Progenitor cell of endocrine pancreas (in vitro differentiated cells): ENCODE measurements around the gene FEN1. TPM values are rescaled to one million over a fixed set of nuclear protein-coding genes. Genes with fewer than 3 reads are reported as not detected.

ENCODE experiments used
- DNase-seq: peaks from one replicate; pipeline ENCODE4 v3.0.0; 2021; ENCODE audit warnings: low spot score; ENCODE audit not compliant: unreplicated experiment
- H3K27ac Mint-ChIP-seq: 2 replicates; pipeline ENCODE4 v1.8.0; 2021; ENCODE audit warnings: mild to moderate bottlenecking, moderate library complexity, mixed read lengths
- H3K27me3 Mint-ChIP-seq: 2 replicates; pipeline ENCODE4 v1.8.0; 2021; ENCODE audit warnings: mixed read lengths
- H3K36me3 Mint-ChIP-seq: 2 replicates; pipeline ENCODE4 v1.8.0; 2022; ENCODE audit warnings: mixed read lengths; ENCODE audit not compliant: insufficient read depth
- H3K4me1 Mint-ChIP-seq: 2 replicates; pipeline ENCODE4 v1.8.0; 2021; ENCODE audit warnings: low read depth, mixed read lengths
- H3K4me3 Mint-ChIP-seq: 2 replicates; pipeline ENCODE4 v1.8.0; 2021; ENCODE audit warnings: low read depth, mild to moderate bottlenecking, moderate library complexity, mixed read lengths
- H3K9me3 Mint-ChIP-seq: 2 replicates; pipeline ENCODE4 v1.8.0; 2021; ENCODE audit warnings: low read depth, mixed read lengths
- total RNA-seq: library from RNA; stranded (reverse); gene quantifications from 2 replicates; pipeline ENCODE4 v1.2.1, GENCODE V29; 2021
- TF ChIP-seq, protein P1 (sequence below): fragments of 200-600 bp; sonication (generic); IDR thresholded peaks from one replicate; pipeline ENCODE4 v1.5.0; 2021; ENCODE audit warnings: antibody characterized with exemption, mild to moderate bottlenecking; ENCODE audit not compliant: unreplicated experiment

FEN1 gene
- total RNA-seq, 1 donor from 2014 or later: 34.4 TPM

DNA sequence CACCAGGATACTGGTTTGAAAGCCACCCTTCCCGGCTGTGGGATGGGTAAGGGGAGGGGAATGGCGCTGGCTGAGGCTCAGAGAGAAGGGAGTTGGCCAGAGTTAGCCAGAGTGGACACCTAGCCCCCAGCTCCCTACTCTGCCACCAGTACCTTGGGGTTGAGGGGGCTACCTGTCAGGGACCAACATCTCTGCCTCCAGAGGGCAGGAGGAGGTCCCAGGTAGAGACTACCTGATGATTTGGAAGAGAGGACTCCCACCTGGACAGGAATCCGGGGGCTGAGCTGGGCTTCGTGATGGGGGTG is 36.6 kb upstream of the FEN1 start:
- H3K4me1 Mint-ChIP-seq: peaks cover 59% of the 10 kb centered on the region
- TF ChIP-seq, protein P1, sequence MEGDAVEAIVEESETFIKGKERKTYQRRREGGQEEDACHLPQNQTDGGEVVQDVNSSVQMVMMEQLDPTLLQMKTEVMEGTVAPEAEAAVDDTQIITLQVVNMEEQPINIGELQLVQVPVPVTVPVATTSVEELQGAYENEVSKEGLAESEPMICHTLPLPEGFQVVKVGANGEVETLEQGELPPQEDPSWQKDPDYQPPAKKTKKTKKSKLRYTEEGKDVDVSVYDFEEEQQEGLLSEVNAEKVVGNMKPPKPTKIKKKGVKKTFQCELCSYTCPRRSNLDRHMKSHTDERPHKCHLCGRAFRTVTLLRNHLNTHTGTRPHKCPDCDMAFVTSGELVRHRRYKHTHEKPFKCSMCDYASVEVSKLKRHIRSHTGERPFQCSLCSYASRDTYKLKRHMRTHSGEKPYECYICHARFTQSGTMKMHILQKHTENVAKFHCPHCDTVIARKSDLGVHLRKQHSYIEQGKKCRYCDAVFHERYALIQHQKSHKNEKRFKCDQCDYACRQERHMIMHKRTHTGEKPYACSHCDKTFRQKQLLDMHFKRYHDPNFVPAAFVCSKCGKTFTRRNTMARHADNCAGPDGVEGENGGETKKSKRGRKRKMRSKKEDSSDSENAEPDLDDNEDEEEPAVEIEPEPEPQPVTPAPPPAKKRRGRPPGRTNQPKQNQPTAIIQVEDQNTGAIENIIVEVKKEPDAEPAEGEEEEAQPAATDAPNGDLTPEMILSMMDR: no peak
- H3K4me3 Mint-ChIP-seq: peak overlapping the region; percentile 59
- no peaks in the 10 kb centered on the region for H3K9me3 Mint-ChIP-seq
- peak overlapping the region; percentile 95 for H3K27ac Mint-ChIP-seq
- peaks cover 2% of the 10 kb centered on the region for H3K27me3 Mint-ChIP-seq
- DNase-seq: no peak
- H3K36me3 Mint-ChIP-seq: no peaks in the 10 kb centered on the region

DNA sequence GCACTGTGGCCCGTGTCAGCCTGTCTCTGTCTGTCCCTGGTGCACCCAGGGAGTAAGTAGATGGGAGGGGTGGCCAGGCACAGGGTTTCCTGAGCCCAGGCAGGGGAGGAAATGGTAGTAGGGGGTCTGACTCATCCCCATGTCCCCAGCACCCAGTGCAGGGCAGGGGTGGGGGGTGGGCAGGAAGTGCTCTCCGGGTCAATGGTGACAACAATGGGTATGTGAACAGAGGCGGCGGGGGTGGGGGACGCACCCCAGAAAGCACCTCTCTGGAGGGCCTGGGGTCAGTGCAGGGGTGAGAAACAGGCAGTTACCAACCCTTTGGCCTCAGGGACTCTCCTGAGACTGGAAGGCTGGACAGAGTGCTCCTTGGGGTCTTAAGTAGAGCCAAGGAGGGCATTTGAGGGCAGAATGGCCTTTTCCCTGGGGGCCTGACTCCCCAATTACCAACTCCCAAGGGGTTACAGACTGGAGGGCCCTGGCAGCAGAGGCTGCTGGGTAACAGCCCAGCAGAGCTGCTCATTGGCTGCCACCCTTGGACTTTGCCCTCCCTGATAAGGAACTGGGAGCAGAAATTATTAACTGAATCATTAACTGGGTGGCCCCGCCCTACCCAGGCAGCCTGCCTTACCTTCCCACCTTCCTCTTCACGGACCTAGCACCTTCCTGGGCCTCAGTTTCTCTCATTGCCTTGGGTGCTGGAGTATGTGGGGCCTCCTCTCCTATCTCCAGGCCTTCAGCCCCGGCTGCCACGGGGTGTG is 36.1 kb upstream of the FEN1 start:
- H3K27ac Mint-ChIP-seq: peak overlapping the region; percentile 95
- no peaks in the 10 kb centered on the region for H3K9me3 Mint-ChIP-seq
- TF ChIP-seq, protein P1: no peak
- DNase-seq: peak; percentile 43
- peak overlapping the region; percentile 59 for H3K4me3 Mint-ChIP-seq
- H3K36me3 Mint-ChIP-seq: no peaks in the 10 kb centered on the region
- peaks cover 60% of the 10 kb centered on the region for H3K4me1 Mint-ChIP-seq
- no peaks in the 10 kb centered on the region for H3K27me3 Mint-ChIP-seq

DNA sequence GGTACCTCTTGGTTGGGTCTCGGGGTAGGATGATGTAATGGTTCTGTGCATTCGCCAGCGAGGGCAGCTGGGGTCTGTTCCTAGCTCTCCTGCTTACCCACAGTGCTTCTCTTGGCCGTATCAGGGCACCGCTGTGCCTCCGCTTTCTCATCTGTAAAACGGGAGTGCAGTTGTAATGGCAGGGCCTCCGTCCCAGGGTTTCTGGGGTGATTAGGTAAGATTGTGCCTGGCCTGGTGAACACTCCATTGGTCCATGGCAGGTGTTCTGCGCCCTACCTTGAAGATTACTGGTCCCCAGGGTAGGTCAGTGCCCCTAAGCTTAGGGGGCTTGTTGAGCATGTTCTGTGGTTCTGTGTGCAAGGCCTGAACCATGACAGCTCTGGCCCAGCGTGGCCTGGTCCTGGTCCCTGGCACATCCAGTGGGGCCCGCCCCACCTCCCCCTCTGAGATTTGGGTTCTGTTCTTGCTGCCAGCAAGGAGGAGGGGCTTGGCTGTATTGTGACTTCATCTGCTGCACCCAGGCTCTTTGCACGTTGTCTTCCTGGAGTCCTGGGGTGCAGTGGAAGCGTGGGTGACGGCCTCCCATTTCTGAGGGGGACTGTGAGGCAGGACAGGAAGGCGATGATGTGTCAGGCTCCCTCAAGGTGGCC is 35.4 kb upstream of the FEN1 start:
- Mint-ChIP-seq H3K27ac (peak overlapping the region; percentile 95), H3K27me3 (no peaks in the 10 kb centered on the region), H3K9me3 (no peaks in the 10 kb centered on the region), H3K4me3 (peak overlapping the region; percentile 6), H3K4me1 (peaks cover 64% of the 10 kb centered on the region), H3K36me3 (no peaks in the 10 kb centered on the region)
- TF ChIP-seq, protein P1: no peak
- no peak for DNase-seq

DNA sequence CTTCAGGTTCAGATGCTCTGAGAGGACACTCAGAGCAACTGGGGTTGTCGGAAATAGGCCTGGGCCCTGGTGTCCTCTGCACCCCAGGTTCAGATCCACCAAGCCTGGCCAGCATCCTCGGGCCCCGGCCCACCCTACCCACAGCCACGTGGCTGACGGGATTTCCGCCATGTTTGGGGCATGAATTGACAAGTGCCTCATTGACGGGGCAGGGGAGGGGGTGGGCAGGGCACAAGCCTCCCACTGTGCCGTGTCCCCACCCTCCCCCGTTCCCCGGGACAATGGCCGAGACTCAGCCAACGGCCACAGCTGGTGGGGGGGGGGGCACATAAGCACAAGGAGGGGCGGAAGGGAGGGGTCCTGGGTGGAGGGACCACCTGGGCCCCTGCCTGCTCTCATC is 31.8 kb upstream of the FEN1 start:
- peaks cover 44% of the 10 kb centered on the region for H3K4me1 Mint-ChIP-seq
- no peak for DNase-seq
- H3K36me3 Mint-ChIP-seq: no peaks in the 10 kb centered on the region
- H3K4me3 Mint-ChIP-seq: no peak overlapping the region
- TF ChIP-seq, protein P1: no peak
- H3K27me3 Mint-ChIP-seq: no peaks in the 10 kb centered on the region
- H3K9me3 Mint-ChIP-seq: no peaks in the 10 kb centered on the region
- H3K27ac Mint-ChIP-seq: no peak overlapping the region

DNA sequence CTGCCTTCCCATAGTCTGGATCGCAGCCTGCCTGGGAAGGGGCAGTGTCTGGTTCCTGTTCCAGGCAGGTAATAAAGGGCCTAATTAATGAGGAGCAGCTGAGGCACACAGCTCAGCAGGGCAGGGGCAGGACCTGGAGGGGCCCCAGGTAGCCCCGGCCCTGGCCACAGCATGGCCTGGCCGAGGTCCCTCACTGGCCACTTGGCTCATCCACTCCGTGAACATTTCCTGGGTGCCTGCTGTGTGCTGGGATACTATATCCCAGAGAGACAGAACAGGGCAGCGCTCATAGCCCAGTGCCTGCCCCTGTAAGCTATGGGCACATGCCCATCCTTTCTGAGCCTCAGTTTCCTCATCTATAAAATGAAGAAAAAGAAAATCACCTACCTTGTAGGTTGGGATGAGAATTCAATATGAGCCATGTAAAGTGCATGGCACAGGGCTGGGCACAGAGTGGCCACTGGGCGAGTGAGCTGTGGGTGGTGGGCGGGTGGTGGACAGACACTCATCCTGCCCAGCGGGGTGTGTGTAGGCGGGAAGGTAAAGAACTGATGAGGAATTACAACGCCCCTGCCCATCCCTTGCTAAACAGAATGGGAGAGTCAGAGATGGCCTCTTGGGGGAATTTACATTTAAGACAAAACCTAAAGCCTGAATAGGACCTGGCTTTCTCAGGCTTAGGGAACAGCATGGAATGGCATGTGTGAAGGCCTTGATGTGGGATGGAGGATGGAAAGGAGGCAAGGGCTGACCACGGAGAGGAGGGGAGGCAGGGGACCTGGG is 31.1 kb upstream of the FEN1 start:
- Mint-ChIP-seq H3K36me3 (no peaks in the 10 kb centered on the region), H3K27me3 (no peaks in the 10 kb centered on the region), H3K4me1 (peaks cover 38% of the 10 kb centered on the region), H3K4me3 (no peak overlapping the region), H3K27ac (peak overlapping the region; percentile 82), H3K9me3 (no peaks in the 10 kb centered on the region)
- TF ChIP-seq, protein P1: no peak
- DNase-seq: no peak
